GM23338 (cell line): ENCODE data around the gene CROCC2.

Experiments used
- CREB1 ChIP-seq: fragments of 250-450 bp; sonication (Bioruptor Pico); IDR thresholded peaks from 2 replicates; pipeline ENCODE4 v1.5.0; 2020; ENCODE audit warnings: low read depth, mild to moderate bottlenecking, moderate library complexity
- EZH2 ChIP-seq: fragments of 200-600 bp; sonication (generic); IDR thresholded peaks from one replicate; pipeline ENCODE4 v1.8.0; 2017; ENCODE audit warnings: antibody characterized with exemption, mild to moderate bottlenecking, low read depth; ENCODE audit not compliant: unreplicated experiment
- TF ChIP-seq, protein P1 (sequence below), 2 experiments: fragments of 200-600 bp in 1 of 2; sonication (generic) in 1 of 2; conservative IDR thresholded peaks; 2 replicates each; pipeline versions ENCODE4 v1.5.1 to v1.6.1; 2016 to 2017; ENCODE audit warnings: antibody characterized with exemption in 2 of 2, low read depth in 2 of 2, mild to moderate bottlenecking in 2 of 2, moderate library complexity in 1 of 2

DNA sequence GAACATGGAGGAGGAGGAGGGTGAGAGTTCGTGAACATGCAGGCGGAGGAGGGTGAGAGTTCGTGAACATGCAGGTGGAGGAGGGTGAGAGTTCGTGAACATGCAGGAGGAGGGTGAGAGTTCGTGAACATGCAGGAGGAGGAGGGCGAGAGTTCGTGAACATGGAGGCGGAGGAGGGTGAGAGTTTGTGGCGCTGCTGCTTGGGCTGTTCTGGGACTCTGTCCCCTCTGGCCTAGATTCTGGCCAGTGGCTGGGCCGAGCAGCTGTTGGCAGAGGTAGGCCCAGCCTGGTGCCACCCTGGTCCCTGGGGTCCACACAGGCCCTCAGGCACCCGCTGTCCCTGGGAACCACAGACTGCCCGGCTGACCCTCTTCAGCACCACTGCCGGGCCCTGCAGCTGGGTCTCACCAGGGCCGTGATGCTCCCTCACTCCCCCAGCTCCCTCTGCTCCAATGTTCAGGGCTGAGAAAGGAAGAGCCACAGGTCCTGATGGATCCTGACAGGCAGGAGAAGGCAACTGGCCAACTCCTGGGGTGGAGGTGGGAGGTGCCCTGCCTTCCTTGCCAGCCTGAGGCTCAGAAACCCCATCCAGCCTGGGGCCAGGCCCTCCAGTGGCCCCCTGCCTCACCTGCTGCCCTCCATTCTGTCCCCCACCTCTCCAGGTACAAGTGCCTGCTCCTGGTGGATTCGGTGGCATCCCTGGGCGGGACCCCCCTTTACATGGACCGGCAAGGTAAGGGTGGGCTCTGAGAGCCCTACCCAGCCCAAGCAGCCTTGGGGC is 33.6 kb upstream of the CROCC2 start:
- TF ChIP-seq, protein P1, sequence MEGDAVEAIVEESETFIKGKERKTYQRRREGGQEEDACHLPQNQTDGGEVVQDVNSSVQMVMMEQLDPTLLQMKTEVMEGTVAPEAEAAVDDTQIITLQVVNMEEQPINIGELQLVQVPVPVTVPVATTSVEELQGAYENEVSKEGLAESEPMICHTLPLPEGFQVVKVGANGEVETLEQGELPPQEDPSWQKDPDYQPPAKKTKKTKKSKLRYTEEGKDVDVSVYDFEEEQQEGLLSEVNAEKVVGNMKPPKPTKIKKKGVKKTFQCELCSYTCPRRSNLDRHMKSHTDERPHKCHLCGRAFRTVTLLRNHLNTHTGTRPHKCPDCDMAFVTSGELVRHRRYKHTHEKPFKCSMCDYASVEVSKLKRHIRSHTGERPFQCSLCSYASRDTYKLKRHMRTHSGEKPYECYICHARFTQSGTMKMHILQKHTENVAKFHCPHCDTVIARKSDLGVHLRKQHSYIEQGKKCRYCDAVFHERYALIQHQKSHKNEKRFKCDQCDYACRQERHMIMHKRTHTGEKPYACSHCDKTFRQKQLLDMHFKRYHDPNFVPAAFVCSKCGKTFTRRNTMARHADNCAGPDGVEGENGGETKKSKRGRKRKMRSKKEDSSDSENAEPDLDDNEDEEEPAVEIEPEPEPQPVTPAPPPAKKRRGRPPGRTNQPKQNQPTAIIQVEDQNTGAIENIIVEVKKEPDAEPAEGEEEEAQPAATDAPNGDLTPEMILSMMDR (conservative IDR thresholded peaks at IDR 0.05; ENCODE audit: low read depth in 2 of 2), result no peak
- no peak for TF ChIP-seq CREB1 (CRISPR knock-in tag)
- no peak for TF ChIP-seq EZH2
